H9 (cell line): ENCODE data around the gene CRACR2B. TPM values are rescaled to one million over a fixed set of nuclear protein-coding genes. Genes with fewer than 3 reads are reported as not detected.

Source experiments
- DNase-seq: peaks from one replicate; pipeline ENCODE4 v3.0.0-alpha.2; 2017
- H2AFZ ChIP-seq: one replicate; pipeline ENCODE4 v1.6.1; 2013; ENCODE audit warnings: mild to moderate bottlenecking, low read length, control low read depth, moderate library complexity
- H2AK5ac ChIP-seq: 2 replicates; pipeline ENCODE4 v1.6.1; 2013; ENCODE audit warnings: low read length, control low read depth, mixed read lengths; ENCODE audit not compliant: insufficient read length
- H2BK120ac ChIP-seq: one replicate; pipeline ENCODE4 v1.6.1; 2013; ENCODE audit warnings: low read depth, mild to moderate bottlenecking, low read length, control low read depth, inconsistent platforms; ENCODE audit not compliant: poor library complexity, severe bottlenecking
- H2BK12ac ChIP-seq: 2 replicates; pipeline ENCODE4 v1.6.1; 2013; ENCODE audit warnings: low read length, control low read depth, mixed read lengths, low read depth; ENCODE audit not compliant: insufficient read length
- H2BK15ac ChIP-seq: 2 replicates; pipeline ENCODE4 v1.6.1; 2013; ENCODE audit warnings: low read depth, low read length, control low read depth
- H2BK20ac ChIP-seq: one replicate; pipeline ENCODE4 v1.6.1; 2013; ENCODE audit warnings: low read depth, mild to moderate bottlenecking, low read length, control low read depth, inconsistent platforms; ENCODE audit not compliant: poor library complexity, severe bottlenecking
- H2BK5ac ChIP-seq: 2 replicates; pipeline ENCODE4 v1.6.1; 2013; ENCODE audit warnings: low read length, control low read depth, mixed read lengths; ENCODE audit not compliant: insufficient read length
- H3K14ac ChIP-seq: 2 replicates; pipeline ENCODE4 v1.6.1; 2013; ENCODE audit warnings: low read length, control low read depth; ENCODE audit not compliant: insufficient read depth
- H3K18ac ChIP-seq: 2 replicates; pipeline ENCODE4 v1.6.1; 2013; ENCODE audit warnings: low read depth, mild to moderate bottlenecking, mixed read lengths, low read length, control low read depth; ENCODE audit not compliant: insufficient read length
- H3K23ac ChIP-seq: 2 replicates; pipeline ENCODE4 v1.6.1; 2013; ENCODE audit warnings: low read length, control low read depth, mixed read lengths, low read depth; ENCODE audit not compliant: insufficient read length
- H3K23me2 ChIP-seq: 2 replicates; pipeline ENCODE4 v1.6.1; 2013; ENCODE audit warnings: low read depth, mild to moderate bottlenecking, mixed read lengths, low read length, control low read depth; ENCODE audit not compliant: insufficient read length, poor library complexity, severe bottlenecking
- H3K27ac ChIP-seq: 2 replicates; pipeline ENCODE4 v1.5.1; 2013; ENCODE audit warnings: low read length, control low read depth, mixed read lengths, low read depth; ENCODE audit not compliant: insufficient read length
- H3K27me3 ChIP-seq: 2 replicates; pipeline ENCODE4 v1.6.1; 2013; ENCODE audit warnings: low read length, control low read depth, inconsistent platforms; ENCODE audit not compliant: insufficient read depth
- H3K4ac ChIP-seq: 2 replicates; pipeline ENCODE4 v1.6.1; 2013; ENCODE audit warnings: low read depth, mild to moderate bottlenecking, control low read depth, inconsistent platforms, low read length, moderate library complexity
- H3K4me1 ChIP-seq: 2 replicates; pipeline ENCODE4 v1.6.1; 2013; ENCODE audit warnings: low read length, control low read depth, inconsistent platforms; ENCODE audit not compliant: insufficient read depth
- H3K4me2 ChIP-seq: 2 replicates; pipeline ENCODE4 v1.6.1; 2013; ENCODE audit warnings: low read length, control low read depth, mixed read lengths; ENCODE audit not compliant: insufficient read length, insufficient read depth
- H3K56ac ChIP-seq: 2 replicates; pipeline ENCODE4 v1.6.1; 2013; ENCODE audit warnings: low read depth, mild to moderate bottlenecking, mixed read lengths, low read length, control low read depth; ENCODE audit not compliant: insufficient read length
- H3K79me1 ChIP-seq: 2 replicates; pipeline ENCODE4 v1.6.1; 2013; ENCODE audit warnings: low read depth, mild to moderate bottlenecking, moderate library complexity, low read length, control low read depth, inconsistent platforms; ENCODE audit not compliant: insufficient read depth, poor library complexity, severe bottlenecking
- H3K79me2 ChIP-seq: 2 replicates; pipeline ENCODE4 v1.6.1; 2013; ENCODE audit warnings: low read length, control low read depth, inconsistent platforms; ENCODE audit not compliant: insufficient read depth
- H3K9ac ChIP-seq: 2 replicates; pipeline ENCODE4 v1.6.1; 2013; ENCODE audit warnings: low read length, control low read depth, mixed read lengths; ENCODE audit not compliant: insufficient read length; ENCODE audit errors: extremely low read depth
- H3K9me3 ChIP-seq: one replicate; pipeline ENCODE4 v1.6.1; 2013; ENCODE audit warnings: low read depth, low read length, inconsistent platforms; ENCODE audit not compliant: control insufficient read depth
- H3T11ph ChIP-seq: one replicate; pipeline ENCODE4 v1.6.1; 2013; ENCODE audit warnings: mild to moderate bottlenecking, low read length, control low read depth, inconsistent platforms
- H4K20me1 ChIP-seq: one replicate; pipeline ENCODE4 v1.6.1; 2013; ENCODE audit not compliant: control insufficient read depth, insufficient read length, insufficient read depth
- H4K5ac ChIP-seq: 2 replicates; pipeline ENCODE4 v1.6.1; 2013; ENCODE audit warnings: low read depth, mild to moderate bottlenecking, mixed read lengths, low read length, control low read depth; ENCODE audit not compliant: insufficient read length
- H4K8ac ChIP-seq: replicated peaks from 2 replicates; pipeline ENCODE4 v1.6.1; 2013; ENCODE audit warnings: low read length, control low read depth, mixed read lengths, low read depth; ENCODE audit not compliant: insufficient read length
- H4K91ac ChIP-seq: 2 replicates; pipeline ENCODE4 v1.6.1; 2013; ENCODE audit warnings: low read depth, mild to moderate bottlenecking, moderate library complexity, mixed read lengths, low read length, control low read depth; ENCODE audit not compliant: insufficient read length
- H3K27ac Mint-ChIP-seq, 3 experiments: 2 replicates in 2 of 3; 3 replicates in 1 of 3; pipeline ENCODE4 v1.8.0; 2020 to 2021; ENCODE audit warnings: mixed read lengths in 3 of 3, mild to moderate bottlenecking in 1 of 3, moderate library complexity in 1 of 3
- H3K27me3 Mint-ChIP-seq: 2 replicates; pipeline ENCODE4 v1.8.0; 2021; ENCODE audit warnings: low read depth, mild to moderate bottlenecking, moderate library complexity, mixed read lengths
- H3K36me3 Mint-ChIP-seq, 3 experiments: 2 replicates in 2 of 3; 3 replicates in 1 of 3; pipeline ENCODE4 v1.8.0; 2020 to 2021; ENCODE audit warnings: low read depth in 3 of 3, mixed read lengths in 3 of 3; ENCODE audit not compliant: insufficient read depth in 1 of 3
- H3K4me1 Mint-ChIP-seq, 2 experiments: 2 replicates each; pipeline ENCODE4 v1.8.0; 2020; ENCODE audit warnings: mixed read lengths in 2 of 2
- H3K4me3 Mint-ChIP-seq, 2 experiments: 2 replicates in 1 of 2; 3 replicates in 1 of 2; pipeline ENCODE4 v1.8.0; 2020 to 2021; ENCODE audit warnings: mild to moderate bottlenecking in 2 of 2, mixed read lengths in 2 of 2, moderate library complexity in 1 of 2
- H3K9me3 Mint-ChIP-seq, 2 experiments: 2 replicates in 1 of 2; 3 replicates in 1 of 2; pipeline ENCODE4 v1.8.0; 2020; ENCODE audit warnings: mild to moderate bottlenecking in 2 of 2, mixed read lengths in 2 of 2, moderate library complexity in 1 of 2
- WGBS: extraction: QIAGEN DNeasy Blood & Tissue Kit; methylation state at CpG from one replicate; pipeline ENCODE4 v1.1.7; 2013; ENCODE audit warnings: missing lambda C conversion rate, low lambda C conversion rate, mixed read lengths; ENCODE audit not compliant: insufficient read length; ENCODE audit errors: extremely low coverage; 5-methylcytosine and 5-hydroxymethylcytosine counted together
- total RNA-seq: library from RNA; stranded (reverse); gene quantifications from 2 replicates; pipeline ENCODE4 v1.2.1, GENCODE V29; 2021
- TF ChIP-seq, protein P1 (sequence below): fragments of 200-600 bp; sonication (generic); conservative IDR thresholded peaks from 3 replicates; pipeline ENCODE4 v1.8.0; 2021; ENCODE audit warnings: antibody characterized with exemption, mild to moderate bottlenecking

Gene CRACR2B
- total RNA-seq, 1 experiment from 2014 or later: 29.0 TPM

DNA sequence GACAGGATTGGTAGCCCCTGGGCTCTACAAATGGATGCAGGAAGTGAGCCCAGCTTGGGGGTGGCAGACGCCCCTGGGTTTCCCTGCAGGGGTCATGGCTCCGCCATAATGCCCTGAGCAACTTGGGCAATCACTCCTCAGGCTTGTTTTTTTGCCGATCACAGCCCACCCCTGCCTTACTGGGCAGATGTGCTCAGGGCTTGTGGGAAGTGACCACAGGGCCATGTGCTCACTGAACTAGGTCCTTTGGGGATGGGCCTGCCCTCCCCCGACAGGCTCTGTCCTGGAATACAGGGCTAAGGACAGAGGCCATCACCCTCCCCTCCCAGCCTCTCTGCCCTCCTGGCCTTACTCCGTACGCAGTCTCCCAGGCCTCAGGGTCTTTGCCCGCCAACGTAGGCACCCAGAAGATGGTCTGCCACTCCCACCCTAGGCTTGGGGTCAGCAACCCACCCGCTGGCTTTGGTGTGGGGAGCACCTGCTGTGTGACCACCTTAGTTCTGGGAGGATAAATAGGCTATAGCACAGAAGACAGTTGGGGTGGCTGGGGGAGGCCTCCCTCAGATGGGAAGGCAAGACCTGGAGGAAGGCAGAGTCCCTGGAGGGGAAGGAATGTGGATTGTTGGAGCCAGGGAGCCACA, 14.1 kb upstream of the CRACR2B start:
- H3K9me3 Mint-ChIP-seq: no peaks in the 10 kb centered on the region
- no peaks in the 10 kb centered on the region for H3K4me1 ChIP-seq
- no peak overlapping the region for H3K4ac ChIP-seq
- H4K8ac ChIP-seq: no peak overlapping the region
- DNase-seq: no peak
- no peak overlapping the region for H3K4me2 ChIP-seq
- no peaks in the 10 kb centered on the region for H3K9me3 ChIP-seq
- peaks cover 29 to 40% (median 30%) of the 10 kb centered on the region in 3 experiments for H3K36me3 Mint-ChIP-seq
- TF ChIP-seq, protein P1, sequence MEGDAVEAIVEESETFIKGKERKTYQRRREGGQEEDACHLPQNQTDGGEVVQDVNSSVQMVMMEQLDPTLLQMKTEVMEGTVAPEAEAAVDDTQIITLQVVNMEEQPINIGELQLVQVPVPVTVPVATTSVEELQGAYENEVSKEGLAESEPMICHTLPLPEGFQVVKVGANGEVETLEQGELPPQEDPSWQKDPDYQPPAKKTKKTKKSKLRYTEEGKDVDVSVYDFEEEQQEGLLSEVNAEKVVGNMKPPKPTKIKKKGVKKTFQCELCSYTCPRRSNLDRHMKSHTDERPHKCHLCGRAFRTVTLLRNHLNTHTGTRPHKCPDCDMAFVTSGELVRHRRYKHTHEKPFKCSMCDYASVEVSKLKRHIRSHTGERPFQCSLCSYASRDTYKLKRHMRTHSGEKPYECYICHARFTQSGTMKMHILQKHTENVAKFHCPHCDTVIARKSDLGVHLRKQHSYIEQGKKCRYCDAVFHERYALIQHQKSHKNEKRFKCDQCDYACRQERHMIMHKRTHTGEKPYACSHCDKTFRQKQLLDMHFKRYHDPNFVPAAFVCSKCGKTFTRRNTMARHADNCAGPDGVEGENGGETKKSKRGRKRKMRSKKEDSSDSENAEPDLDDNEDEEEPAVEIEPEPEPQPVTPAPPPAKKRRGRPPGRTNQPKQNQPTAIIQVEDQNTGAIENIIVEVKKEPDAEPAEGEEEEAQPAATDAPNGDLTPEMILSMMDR: no peak
- no peak overlapping the region for H3K56ac ChIP-seq
- no peak overlapping the region for H2BK12ac ChIP-seq
- H2BK20ac ChIP-seq: no peak overlapping the region
- no CpG with 5 or more reads among the region's 9 CpGs for WGBS
- H4K5ac ChIP-seq: no peak overlapping the region
- no peak overlapping the region for H2BK120ac ChIP-seq
- peaks cover 9% of the 10 kb centered on the region for H3K79me1 ChIP-seq
- no peak overlapping the region for H3K18ac ChIP-seq
- no peak overlapping the region for H2AFZ ChIP-seq
- no peak overlapping the region for H3K23ac ChIP-seq
- H4K20me1 ChIP-seq: no peaks in the 10 kb centered on the region
- H4K91ac ChIP-seq: no peak overlapping the region
- no peak overlapping the region for H3K27ac ChIP-seq
- H3K9ac ChIP-seq: no peak overlapping the region
- no peak overlapping the region for H2AK5ac ChIP-seq
- H3K27me3 Mint-ChIP-seq: peaks cover 1% of the 10 kb centered on the region; the same call in 1 of the 2 replicates
- H3K27ac Mint-ChIP-seq: peak overlapping the region in 2 of 3 experiments; percentile 13 to 91; a peak in 3 of 7 replicates
- H3K14ac ChIP-seq: no peak overlapping the region
- H3K79me2 ChIP-seq: peaks cover 10% of the 10 kb centered on the region; the same call in 1 of the 2 replicates
- peaks cover 12% of the 10 kb centered on the region for H3K23me2 ChIP-seq
- no peaks in the 10 kb centered on the region for H3K27me3 ChIP-seq
- H2BK15ac ChIP-seq: no peak overlapping the region
- H3T11ph ChIP-seq: no peak overlapping the region
- no peak overlapping the region for H2BK5ac ChIP-seq
- no peak overlapping the region for H3K4me3 Mint-ChIP-seq
- peaks cover 15 to 37% of the 10 kb centered on the region in 2 experiments for H3K4me1 Mint-ChIP-seq
